Stimulated activated CD8-positive, alpha-beta memory T cell treated with anti-CD3 and anti-CD28 coated beads, Interleukin-15, amount 100 ng/mL, for 48 hours (primary cell): Measurements from ENCODE around the gene TMC5.
"Not testable (repeated sequence)": the region's sequence is repeated elsewhere in the genome, so short reads cannot be mapped to it uniquely, and the experiment has no call there.

Source experiments
- DNase-seq, 2 donors: peaks; one replicate each; pipeline ENCODE4 v3.0.0-alpha.2; 2020; ENCODE audit warnings: low read depth in 2 of 2

TMC5 gene

DNA sequence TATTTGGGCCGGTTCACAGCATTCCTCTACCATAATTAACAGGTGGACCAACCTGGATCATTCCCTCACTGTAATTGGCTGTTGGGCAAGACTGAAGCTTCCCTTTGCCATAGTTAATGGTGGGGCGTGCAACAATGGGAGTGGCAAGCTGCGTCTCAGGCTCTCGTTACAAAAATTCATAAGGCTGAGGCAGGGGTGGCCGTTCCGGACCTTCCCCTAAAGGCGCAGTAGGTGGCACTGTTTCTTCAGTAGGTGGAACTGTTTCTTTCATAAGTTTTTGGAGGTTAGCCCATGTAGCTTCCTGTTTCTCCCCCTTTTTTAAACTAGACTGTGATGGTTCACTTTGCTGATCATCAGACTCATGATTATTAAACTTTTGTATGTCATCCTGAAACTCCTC is 17.0 kb upstream of the TMC5 start:
- DNase-seq, result no peak

DNA sequence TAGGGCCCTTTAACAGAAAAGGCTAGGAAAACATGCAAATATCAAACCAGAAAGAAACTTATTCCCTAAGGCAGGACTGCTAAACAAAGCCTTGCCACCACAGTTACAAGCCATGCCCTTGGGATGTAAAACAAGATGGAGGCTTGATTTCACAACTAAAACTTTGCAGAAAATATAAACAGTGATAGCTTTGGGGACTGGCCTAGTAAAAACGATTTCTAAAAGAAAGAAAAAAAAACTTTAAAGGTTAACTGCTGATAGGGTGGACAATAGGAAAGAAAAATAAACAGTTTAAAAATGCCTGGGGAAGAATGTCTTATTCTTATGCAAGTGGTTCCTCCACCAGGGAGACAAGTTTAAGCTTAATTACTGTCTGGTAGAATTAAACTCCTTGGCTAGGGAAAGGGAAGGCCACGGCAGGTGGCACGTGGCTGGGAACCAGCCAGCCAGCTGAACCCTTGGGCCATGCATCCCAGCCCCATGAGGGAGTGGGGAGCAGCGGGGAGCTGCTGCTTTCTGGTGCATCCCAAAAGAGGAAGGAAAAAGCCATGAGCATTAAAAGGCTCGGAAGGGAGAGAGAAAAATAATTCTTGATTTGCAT is 10.7 kb upstream of the TMC5 start:
- DNase-seq, result no peak

DNA sequence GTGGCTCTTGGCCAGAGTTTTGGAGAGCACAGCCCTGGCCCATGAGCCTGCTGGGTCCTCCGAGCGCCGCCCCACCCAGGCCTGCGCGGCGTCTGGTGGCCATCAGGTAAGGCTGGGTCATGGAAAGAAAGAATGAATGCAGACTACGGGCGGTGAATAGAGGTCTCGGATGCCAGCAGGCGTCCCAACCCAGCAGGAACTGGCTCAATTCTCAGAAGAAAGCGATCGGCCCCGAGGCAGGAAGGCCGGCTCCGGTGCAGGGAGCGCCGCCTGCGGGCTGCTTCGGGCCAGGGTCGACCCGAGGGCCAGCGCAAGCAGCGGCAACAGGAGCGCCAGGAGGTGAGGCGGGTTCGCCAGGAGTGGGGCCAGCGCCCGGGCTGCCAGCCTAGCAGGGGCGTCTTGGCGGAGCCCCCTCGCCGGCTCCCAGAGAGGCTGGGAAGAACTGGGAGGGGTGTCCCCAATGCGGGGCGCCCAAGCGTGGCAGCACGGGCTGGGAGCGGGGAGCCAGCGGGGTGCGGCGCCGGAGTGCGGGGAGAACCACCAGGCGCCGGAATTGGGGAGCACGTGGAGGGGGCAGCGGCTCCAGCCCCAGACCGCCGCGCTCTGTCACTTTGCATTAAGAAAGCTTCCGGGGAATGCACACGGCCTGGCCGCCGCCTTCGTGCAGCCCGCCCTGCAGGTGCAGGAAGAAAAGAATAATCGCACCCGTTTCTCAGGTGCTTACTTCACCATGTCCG is 7.1 kb upstream of the TMC5 start:
- DNase-seq, result no peak

DNA sequence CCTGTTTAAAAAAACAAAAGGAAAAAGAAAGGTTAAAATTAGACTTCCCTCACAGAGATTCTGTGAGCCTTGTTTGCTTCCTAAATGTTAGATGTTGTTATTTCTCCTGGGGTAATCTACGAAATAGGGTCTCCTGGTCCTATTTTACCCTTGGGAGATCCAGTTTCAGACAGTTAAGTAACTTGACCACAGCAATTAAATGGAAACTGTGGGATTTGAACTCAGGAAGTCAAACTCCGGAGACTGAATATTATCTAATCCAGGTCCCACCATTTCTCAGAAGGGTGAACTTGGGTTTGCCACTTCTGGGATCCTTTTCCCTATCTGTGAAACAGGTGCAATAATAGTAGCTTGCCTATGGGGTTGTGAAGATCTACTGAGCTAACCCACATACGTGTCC is 6.4 kb upstream of the TMC5 start:
- DNase-seq, result no peak

DNA sequence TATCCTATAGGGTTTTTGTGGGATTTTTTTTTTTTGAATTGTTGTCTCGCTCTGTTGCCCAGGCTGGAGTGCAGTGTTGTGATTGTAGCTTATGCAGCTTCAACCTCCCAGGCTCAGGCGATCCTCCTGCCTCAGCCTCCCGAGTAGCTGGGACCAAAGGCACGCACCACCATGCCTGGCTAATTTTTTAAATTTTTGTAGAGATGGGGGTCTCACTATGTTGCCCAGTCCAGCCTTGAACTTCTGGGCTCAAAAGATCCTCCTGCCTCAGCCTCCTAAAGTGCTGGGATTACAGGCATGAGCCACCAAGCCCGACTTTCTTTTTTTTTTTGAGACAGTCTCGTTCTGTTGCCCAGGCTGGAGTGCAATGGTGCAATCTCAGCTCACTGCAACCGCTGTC is 5.6 kb upstream of the TMC5 start:
- not testable (repeated sequence) for DNase-seq

DNA sequence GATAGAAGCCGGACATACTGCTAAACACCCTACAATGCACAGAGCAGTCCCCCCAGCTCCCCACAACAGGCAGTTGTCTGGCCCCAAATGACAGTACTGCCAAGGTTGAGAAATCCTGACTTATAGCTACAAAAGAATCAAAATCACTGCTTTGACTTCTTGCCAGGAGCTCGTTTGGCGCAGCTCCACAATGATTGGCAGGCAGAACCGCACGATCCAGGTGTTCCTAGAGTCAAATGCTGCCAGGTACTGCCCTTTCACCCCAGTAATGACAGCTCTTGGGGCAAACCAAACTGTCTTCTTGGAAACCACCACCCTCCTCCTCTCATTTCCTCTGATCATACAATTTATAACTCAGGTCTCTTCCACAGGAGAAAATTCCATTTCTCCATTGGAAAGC is 2.2 kb upstream of the TMC5 start:
- DNase-seq, result no peak

DNA sequence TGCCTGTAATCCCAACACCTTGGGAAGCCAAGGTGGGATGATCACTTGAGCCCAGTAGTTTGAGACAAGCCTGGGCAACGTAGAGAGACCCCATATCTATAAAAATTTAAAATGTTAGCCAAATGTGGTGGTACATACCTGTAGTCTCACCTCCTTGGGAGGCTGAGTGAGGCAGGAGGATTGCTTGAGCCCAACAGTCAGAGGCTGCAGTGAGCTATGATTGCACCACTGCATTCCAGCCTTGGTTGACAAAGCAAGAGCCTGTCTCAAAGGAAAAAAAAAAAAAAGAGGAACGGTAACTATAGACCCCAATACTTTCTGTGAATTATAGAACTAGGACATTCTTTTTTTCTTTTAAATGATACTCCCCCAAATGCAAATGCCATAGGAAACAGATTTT is 1.8 kb upstream of the TMC5 start:
- no peak for DNase-seq

DNA sequence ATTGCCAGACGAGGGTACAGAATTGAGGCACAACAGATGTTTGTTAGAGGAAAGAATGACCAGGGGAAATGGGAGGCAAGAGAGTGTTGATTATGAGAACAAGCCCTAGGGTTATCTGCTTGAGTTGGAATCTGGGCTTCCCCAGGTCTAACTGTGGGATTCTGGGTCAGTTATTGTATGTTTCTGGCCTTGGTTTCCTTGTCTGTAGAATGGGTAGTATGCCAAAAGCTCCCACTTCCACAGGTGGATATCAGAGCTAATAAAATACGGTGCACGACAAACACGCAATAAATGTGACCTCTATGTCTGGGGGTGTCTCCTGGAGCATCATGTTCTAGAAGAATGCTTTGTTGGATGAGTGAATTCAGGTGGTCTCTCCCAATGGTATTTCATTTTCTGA is 517 bp downstream of the TMC5 start:
- no peak for DNase-seq

DNA sequence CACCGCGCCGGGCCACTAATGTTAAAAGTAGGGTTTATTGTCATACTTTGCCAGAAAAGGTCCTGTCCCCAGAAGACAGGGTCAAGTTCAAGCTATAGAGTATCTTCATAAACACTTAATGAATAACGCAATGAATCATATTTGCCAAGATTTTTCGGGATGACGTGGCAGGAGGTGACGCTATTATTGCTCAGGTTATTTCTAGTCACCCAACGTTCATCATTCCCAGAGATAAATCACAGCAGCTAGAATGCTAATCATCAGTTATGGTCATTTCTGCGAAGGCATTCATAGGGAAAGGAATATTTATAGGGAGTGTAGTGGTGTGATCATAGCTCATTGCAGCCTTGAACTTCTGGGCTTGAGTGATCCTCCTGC is 2.0 kb downstream of the TMC5 start:
- no peak for DNase-seq

DNA sequence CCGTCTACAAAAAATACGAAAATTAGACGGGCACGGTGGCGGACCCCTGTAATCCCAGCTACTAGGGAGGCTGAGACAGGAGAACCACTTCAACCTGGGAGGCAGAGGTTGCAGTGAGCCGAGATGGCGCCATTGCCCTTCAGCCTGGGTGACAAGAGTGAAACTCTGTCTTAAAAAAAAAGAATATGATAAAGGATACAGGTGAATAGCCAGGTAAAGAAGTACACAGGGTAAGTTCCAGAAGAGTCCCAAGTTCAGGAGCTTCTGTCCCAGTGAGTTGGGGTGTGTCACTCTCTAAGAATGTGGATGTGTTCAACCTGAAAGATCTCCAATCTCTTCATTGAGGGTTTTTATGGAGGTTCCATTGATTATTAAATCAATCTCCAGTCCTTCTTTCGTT is 6.8 kb downstream of the TMC5 start:
- no peak for DNase-seq

DNA sequence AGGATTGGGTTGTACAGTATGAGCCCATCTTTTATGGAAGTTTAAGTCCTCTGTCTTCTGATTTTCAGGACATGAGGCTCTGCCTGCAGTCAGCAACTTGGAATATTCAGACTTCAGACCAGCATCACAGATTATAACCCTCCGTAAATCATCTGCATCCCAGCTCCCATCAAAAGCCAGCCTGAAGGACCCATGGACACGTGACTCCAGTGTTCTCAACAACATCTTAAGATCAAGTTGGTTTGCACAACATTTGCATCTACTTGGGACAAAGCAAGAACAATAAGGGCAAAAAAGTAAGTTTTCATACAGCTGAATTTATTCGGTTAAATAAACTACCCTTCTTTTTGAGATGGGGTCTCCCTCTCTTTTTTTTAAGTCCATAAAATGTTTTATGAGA is 12.7 kb downstream of the TMC5 start:
- no peak for DNase-seq

DNA sequence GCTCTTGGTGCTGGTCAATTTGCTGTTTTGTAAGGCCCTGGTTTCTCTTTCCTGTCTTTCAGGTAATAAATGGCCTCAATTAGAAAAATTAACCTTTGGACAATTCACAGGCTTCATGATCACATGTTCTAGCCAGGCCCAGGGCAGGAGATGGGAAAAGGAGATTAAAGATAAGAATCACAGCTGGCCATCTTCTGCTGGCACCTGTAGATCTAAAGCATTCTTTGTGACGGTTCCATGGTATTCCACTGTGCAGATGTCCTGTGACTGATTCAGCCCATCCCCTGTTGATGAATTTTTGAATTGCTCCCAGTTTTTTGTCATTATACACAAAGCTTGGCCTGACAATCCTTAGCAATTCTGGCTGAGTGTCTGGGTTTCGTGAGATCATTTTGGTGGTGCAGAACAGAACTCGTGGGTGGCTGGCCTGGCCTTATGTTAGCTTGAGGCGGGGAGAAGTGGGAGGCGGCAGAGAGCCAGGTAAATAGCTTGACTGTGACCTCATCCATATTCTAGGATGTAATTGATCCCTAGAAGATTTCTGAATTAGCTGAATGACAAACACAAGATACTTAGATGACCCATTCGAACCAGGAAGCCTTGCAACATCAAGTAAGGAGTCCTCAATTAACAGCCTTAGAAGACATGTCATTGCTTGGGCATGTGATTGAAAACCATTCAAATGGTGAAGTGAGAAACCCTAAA is 14.1 kb downstream of the TMC5 start:
- no peak for DNase-seq

DNA sequence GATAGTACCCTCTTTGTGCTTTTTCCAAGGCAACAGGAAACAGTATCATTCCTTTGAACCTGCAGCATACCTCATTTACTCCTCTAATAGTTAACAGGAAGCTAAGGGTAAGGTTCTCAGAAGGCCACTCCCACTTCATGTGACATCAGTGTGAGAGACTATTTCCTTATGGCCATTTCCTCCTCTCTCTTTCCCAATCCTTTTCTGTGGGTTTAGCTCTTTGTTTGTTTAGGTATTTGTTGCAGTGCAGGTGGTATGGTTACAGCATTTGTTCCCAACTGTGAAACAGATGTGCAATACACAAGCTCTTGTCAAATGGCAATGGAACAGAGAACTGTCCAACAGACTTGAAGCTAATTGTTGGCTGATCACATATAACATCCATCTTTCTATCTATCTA is 14.7 kb downstream of the TMC5 start:
- DNase-seq, result no peak

DNA sequence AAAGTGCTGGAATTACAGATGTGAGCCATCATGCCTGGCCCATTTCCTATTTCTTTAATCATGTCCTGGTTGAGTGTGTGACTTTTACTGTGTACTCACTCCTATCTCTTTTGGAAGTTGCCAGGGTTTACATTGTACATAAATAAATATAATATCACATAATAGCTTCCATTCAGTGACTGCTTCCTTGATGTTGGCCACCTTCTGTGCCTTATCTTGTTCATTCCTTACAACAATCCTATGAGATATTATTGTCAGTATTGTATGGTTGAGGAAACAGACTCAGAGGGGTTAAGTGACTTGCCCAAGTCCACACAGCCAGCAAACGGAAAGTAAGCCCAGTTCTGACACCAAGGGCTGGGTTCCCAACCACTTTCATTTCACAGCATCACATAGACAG is 16.9 kb downstream of the TMC5 start:
- DNase-seq, result no peak

DNA sequence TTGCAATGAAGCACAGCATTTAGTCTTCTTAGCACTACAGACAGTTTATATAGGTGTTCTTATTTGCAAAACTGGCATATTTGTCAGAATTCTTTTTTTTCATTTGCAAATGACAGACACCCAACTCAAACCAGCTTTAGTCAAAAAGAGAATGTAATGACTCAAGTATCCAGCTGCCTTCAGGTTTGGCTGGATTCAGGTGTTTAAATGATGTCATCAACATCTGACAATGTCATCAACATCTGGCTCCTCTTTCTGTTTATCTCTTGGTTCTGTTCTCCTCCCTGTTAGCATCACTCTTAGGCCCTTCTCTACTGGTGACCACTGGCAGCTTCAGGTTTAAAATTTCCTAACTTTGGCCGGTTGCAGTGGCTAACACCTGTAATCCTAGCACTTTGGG is 18.9 kb downstream of the TMC5 start:
- DNase-seq, result no peak

DNA sequence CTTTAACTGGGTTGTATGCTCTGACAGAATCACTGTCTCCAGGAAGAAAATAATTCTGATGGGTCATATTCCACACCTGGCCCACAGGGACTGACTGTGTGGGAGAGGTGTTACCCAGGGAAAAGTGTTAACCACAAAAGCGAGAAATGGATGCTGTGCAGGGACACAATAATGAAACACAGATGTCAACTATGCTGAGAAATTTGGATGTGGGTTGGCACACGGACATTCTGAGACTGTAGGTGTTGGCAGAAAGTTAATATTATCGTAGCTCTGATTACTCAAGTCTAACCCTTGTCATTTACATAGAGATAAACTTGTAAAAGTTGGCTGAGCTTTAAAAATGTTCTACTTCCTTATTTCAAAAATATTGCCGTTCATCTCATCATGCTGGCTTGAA is 19.6 kb downstream of the TMC5 start:
- DNase-seq, result no peak

DNA sequence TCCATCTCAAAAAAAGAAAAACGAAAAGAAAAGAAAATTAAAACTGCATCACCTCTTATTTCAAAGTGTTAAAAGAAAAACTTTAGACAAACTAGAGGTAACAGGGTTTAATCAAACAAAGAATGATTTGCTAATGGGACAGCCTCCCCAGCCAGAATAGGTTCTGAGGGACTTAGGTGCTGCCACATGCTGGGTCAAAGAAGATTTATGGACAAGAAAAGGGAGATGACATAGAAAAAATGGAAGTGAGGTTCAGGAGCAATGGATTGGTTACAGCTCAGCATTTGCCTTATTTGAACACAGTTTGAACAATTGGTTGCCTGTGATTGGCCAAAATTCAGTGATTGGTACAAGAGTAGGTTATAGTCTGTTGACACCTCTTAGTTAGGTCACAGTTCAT is 21.1 kb downstream of the TMC5 start:
- DNase-seq, result no peak

DNA sequence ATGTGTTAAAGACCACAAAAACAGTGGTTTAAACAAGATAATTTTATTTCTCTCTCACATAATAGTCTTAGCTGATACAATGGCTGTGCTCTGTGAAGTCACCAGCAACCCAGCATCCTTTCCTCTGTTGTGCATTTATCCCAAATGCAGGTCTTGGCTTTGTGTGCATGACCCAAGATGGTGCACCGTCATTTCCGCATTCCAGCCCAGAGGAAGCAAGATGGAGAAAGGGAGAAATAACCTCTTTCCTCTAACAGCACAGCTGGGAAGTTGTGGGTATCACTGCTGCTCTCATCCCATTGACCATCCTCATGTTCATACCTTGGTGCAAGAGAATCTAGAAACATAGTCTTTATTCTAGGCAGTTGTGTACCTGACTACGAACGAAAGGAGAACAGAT is 21.8 kb downstream of the TMC5 start:
- no peak for DNase-seq

DNA sequence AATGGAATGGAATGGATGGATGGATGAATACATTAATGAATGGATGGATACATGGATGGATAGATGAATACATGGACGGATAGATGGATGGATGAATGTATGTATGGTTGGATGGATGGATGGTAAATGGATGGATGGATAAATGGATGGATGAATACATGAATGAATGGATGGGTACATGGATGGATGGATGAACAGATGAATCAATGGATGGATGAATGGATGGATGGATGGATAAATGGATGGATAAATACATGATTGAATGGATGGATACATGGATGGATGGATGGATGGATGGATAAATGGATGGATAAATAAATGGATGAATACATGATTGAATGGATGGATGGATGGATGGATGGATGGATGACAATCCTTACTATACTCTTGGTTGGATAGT is 26.0 kb downstream of the TMC5 start:
- DNase-seq, result no peak

DNA sequence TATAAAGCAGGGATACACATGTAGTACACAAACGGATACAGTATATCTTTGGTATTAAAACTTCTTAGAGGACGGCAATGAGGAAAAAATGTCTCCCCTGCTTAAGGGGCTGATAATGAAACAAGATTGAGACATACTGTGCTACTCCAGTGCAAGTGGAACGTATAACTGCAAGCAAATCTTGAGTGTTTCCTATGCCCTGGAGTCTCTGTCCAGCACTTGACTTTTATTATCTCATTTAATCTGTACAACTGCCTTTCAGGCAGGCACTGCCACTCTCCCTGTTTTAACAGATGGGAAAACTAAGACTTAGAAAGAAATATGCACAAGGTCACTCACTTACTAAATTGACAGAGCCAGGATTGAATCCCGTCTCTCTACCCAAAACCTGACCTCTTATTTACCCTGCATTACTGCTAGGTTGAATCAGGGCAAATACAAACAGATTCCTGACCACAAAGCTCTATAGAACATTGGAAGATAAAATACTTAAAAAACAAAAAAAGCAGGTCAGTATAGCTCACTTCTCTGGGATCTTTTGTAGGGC is 28.7 kb downstream of the TMC5 start:
- DNase-seq, result no peak

DNA sequence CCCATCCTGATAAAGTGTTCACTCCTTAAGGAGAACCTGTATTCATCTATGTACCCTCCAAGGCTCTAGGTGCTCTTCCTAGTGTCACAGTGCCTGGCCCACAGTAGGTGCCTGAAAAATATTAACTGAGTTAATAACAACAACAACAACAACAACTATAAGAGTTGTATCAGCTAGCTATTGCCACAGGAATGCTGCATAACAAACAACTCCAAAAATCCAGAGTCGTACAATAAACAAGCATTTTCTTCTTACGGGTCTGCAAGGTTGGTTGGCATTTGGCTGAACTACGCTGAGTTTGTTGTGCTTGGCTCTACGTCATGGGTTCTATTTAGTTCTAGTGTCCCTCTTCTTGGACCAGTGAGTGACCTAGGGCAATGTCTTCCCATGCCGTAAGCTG is 29.2 kb downstream of the TMC5 start:
- no peak for DNase-seq

DNA sequence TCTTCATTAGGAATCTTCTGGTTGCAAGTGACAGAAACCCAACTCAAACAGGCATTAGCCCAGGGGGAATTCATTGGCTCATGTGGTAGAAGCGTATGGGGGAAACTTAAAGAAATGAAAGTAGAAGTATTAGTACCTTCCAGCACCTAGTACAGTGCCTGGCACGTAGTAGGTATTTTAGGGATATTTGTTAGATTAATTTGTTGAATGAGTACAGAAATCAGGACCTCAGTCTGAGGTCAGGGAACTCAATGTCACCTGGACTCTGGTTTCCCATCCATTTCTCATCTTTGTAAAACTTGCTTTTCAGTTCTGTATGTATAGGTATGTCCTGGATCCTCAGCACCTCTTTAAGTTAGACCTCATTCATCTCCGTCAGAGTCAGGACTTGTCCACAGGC is 32.5 kb downstream of the TMC5 start:
- no peak for DNase-seq

DNA sequence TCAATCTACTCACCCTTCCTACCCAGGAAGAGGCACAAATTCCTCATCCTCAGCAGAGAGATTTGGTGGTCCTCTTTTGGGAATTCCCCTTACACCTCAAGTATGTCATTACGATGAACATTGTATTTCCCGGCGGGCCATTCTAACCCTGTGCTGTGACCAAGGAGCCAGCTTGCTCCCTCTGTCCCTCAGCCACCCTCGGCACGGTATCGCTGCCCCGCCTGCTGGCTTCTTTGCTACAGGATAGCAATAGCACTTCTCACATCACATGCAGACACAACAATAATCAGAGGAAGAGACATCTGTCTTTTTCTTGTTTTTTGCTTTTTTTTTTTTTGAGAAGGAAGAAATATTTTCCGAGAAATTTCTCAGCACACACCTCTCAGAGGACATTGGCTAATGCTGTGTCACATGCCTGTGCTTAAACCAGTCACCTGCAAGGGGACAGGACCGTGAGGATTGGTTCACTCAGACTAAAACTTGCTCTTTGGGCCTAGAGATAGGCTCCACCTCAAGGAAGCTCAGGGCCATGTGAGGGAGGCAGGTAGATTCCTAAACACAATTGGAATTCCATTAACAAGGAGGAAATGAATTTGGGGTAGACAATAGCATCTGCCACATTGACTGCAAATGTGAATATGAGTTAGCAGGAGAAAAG is 41.2 kb downstream of the TMC5 start:
- DNase-seq, result no peak
